BLaER1 (cell line): ENCODE data around the gene TMEM176B.

Source experiments
- H3K27ac ChIP-seq: shearing (Covaris generic); formaldehyde crosslinking; 2 replicates; pipeline ENCODE4 v1.8.1; 2022
- H3K27me3 ChIP-seq: shearing (Covaris generic); formaldehyde crosslinking; 2 replicates; pipeline ENCODE4 v1.8.1; 2022
- H3K36me3 ChIP-seq: shearing (Covaris generic); formaldehyde crosslinking; 2 replicates; pipeline ENCODE4 v1.8.1; 2022
- H3K4me1 ChIP-seq: shearing (Covaris generic); formaldehyde crosslinking; 2 replicates; pipeline ENCODE4 v1.8.1; 2022
- H3K4me2 ChIP-seq: shearing (Covaris generic); formaldehyde crosslinking; 2 replicates; pipeline ENCODE4 v1.8.1; 2022
- H3K4me3 ChIP-seq: shearing (Covaris generic); formaldehyde crosslinking; 2 replicates; pipeline ENCODE4 v1.8.1; 2022
- H3K9ac ChIP-seq: shearing (Covaris generic); formaldehyde crosslinking; 2 replicates; pipeline ENCODE4 v1.8.1; 2022
- H3K9me3 ChIP-seq: shearing (Covaris generic); formaldehyde crosslinking; 2 replicates; pipeline ENCODE4 v1.8.1; 2022
- H4K20me1 ChIP-seq: shearing (Covaris generic); formaldehyde crosslinking; 2 replicates; pipeline ENCODE4 v1.8.1; 2022
- Cebpa-rat ChIP-seq: shearing (Covaris generic); IDR thresholded peaks from 2 replicates; pipeline ENCODE4 v1.8.1; 2022

The TMEM176B gene

GRCh38 chr7:150799741-150800580 lies at the start of gene TMEM176B:
TSS of gene TMEM176B (minus strand) at chr7:150800364. CDS start at chr7:150796569, 3,795 bp downstream.
- Histone ChIP-seq H3K27me3 (no peaks in the 10 kb centered on the region), H3K9me3 (peaks cover 8% of the 10 kb centered on the region; the same call in 1 of the 2 replicates), H3K9ac (no peak within 1 kb of the TSS), H3K4me3 (no peak within 1 kb of the TSS), H3K27ac (no peak within 1 kb of the TSS), H3K4me1 (peaks cover 8% of the 10 kb centered on the region), H4K20me1 (no peaks in the 10 kb centered on the region), H3K36me3 (no peaks in the 10 kb centered on the region), H3K4me2 (no peak within 1 kb of the TSS)
- no peak for TF ChIP-seq Cebpa-rat

GRCh38 chr7:150849204-150849775 lies 49.1 kb upstream of the TMEM176B start:
- no peak overlapping the region for H3K27ac ChIP-seq
- no peak overlapping the region for H3K4me3 ChIP-seq
- H3K4me1 ChIP-seq, result peaks cover 7% of the 10 kb centered on the region; the same call in 1 of the 2 replicates
- no peaks in the 10 kb centered on the region for H3K9me3 ChIP-seq
- H4K20me1 ChIP-seq, result no peaks in the 10 kb centered on the region
- TF ChIP-seq Cebpa-rat, result no peak
- H3K27me3 ChIP-seq, result no peaks in the 10 kb centered on the region
- no peaks in the 10 kb centered on the region for H3K36me3 ChIP-seq
- H3K4me2 ChIP-seq, result no peak overlapping the region
- H3K9ac ChIP-seq, result no peak overlapping the region

- TF ChIP-seq Cebpa-rat, result no peak
- no peaks in the 10 kb centered on the region for H3K27me3 ChIP-seq
Measured at GRCh38 chr7:150848561-150849115, 48.5 kb upstream of the TMEM176B start.

GRCh38 chr7:150848111-150848510 lies 47.9 kb upstream of the TMEM176B start:
- Histone ChIP-seq H3K9me3 (no peaks in the 10 kb centered on the region), H3K36me3 (no peaks in the 10 kb centered on the region), H4K20me1 (no peaks in the 10 kb centered on the region), H3K4me3 (no peak overlapping the region), H3K9ac (no peak overlapping the region), H3K27me3 (no peaks in the 10 kb centered on the region), H3K4me1 (peaks cover 7% of the 10 kb centered on the region; the same call in 1 of the 2 replicates), H3K4me2 (no peak overlapping the region), H3K27ac (no peak overlapping the region)
- no peak for TF ChIP-seq Cebpa-rat

More at GRCh38 chr7:150848561-150849115, 48.5 kb upstream of the TMEM176B start:
- no peak overlapping the region for H3K4me2 ChIP-seq
- no peaks in the 10 kb centered on the region for H3K36me3 ChIP-seq
- peaks cover 7% of the 10 kb centered on the region; the same call in 1 of the 2 replicates for H3K4me1 ChIP-seq
- H4K20me1 ChIP-seq, result no peaks in the 10 kb centered on the region
- no peaks in the 10 kb centered on the region for H3K9me3 ChIP-seq
- H3K27ac ChIP-seq, result no peak overlapping the region
- no peak overlapping the region for H3K9ac ChIP-seq
- H3K4me3 ChIP-seq, result no peak overlapping the region

- Histone ChIP-seq H3K9ac (no peak overlapping the region), H3K27me3 (no peaks in the 10 kb centered on the region), H3K9me3 (no peaks in the 10 kb centered on the region), H3K4me1 (peaks cover 4% of the 10 kb centered on the region; the same call in 1 of the 2 replicates), H3K4me3 (no peak overlapping the region), H3K4me2 (no peak overlapping the region), H3K36me3 (no peaks in the 10 kb centered on the region), H4K20me1 (no peaks in the 10 kb centered on the region), H3K27ac (no peak overlapping the region)
- TF ChIP-seq Cebpa-rat, result no peak
Measured at GRCh38 chr7:150847536-150847935, 47.4 kb upstream of the TMEM176B start.

GRCh38 chr7:150846291-150847115 lies 46.3 kb upstream of the TMEM176B start:
- H3K4me3 ChIP-seq, result no peak overlapping the region
- no peaks in the 10 kb centered on the region for H4K20me1 ChIP-seq
- H3K27ac ChIP-seq, result no peak overlapping the region
- no peaks in the 10 kb centered on the region for H3K4me1 ChIP-seq
- no peak for TF ChIP-seq Cebpa-rat
- no peak overlapping the region for H3K4me2 ChIP-seq
- H3K9me3 ChIP-seq, result no peaks in the 10 kb centered on the region
- no peaks in the 10 kb centered on the region for H3K36me3 ChIP-seq
- no peak overlapping the region for H3K9ac ChIP-seq
- no peaks in the 10 kb centered on the region for H3K27me3 ChIP-seq

GRCh38 chr7:150845421-150845861 lies 45.3 kb upstream of the TMEM176B start:
- Histone ChIP-seq H3K4me2 (no peak overlapping the region), H3K36me3 (no peaks in the 10 kb centered on the region), H3K4me3 (no peak overlapping the region), H3K9me3 (no peaks in the 10 kb centered on the region), H4K20me1 (no peaks in the 10 kb centered on the region), H3K4me1 (no peaks in the 10 kb centered on the region), H3K9ac (no peak overlapping the region), H3K27me3 (no peaks in the 10 kb centered on the region), H3K27ac (no peak overlapping the region)
- TF ChIP-seq Cebpa-rat, result no peak

GRCh38 chr7:150842716-150843115 lies 42.6 kb upstream of the TMEM176B start:
- TF ChIP-seq Cebpa-rat, result no peak
- Histone ChIP-seq H3K4me2 (no peak overlapping the region), H3K4me1 (no peaks in the 10 kb centered on the region), H4K20me1 (no peaks in the 10 kb centered on the region), H3K27ac (no peak overlapping the region), H3K9me3 (no peaks in the 10 kb centered on the region), H3K27me3 (no peaks in the 10 kb centered on the region), H3K36me3 (no peaks in the 10 kb centered on the region), H3K9ac (no peak overlapping the region), H3K4me3 (no peak overlapping the region)

GRCh38 chr7:150842018-150842417 lies 41.9 kb upstream of the TMEM176B start:
- Histone ChIP-seq H3K9ac (no peak overlapping the region), H4K20me1 (no peaks in the 10 kb centered on the region), H3K27me3 (no peaks in the 10 kb centered on the region), H3K9me3 (no peaks in the 10 kb centered on the region), H3K4me1 (no peaks in the 10 kb centered on the region), H3K4me2 (no peak overlapping the region), H3K36me3 (no peaks in the 10 kb centered on the region), H3K27ac (no peak overlapping the region), H3K4me3 (no peak overlapping the region)
- TF ChIP-seq Cebpa-rat, result no peak
